A204.1 (cell line): ENCODE measurements around the gene TPP1.

ENCODE experiments used
- FAIRE-seq: peaks from 2 replicates; lab custom pipeline; 2012; peaks lifted over from hg19 to GRCh38; lab: Jason Lieb, UNC

Gene TPP1

GRCh38 chr11:6587360-6587953 is 31.8 kb downstream of the TPP1 start:
- no peak for FAIRE-seq

GRCh38 chr11:6586434-6587359 is 32.5 kb downstream of the TPP1 start:
- FAIRE-seq: no peak

- no peak for FAIRE-seq
Observed at GRCh38 chr11:6584528-6584927, 34.7 kb downstream of the TPP1 start.

- FAIRE-seq: no peak
Observed at GRCh38 chr11:6583584-6583983, 35.6 kb downstream of the TPP1 start.

GRCh38 chr11:6579681-6580080 is 39.5 kb downstream of the TPP1 start:
- no peak for FAIRE-seq

- no peak for FAIRE-seq
Observed at GRCh38 chr11:6578134-6578533, 41.1 kb downstream of the TPP1 start.

- no peak for FAIRE-seq
Observed at GRCh38 chr11:6576471-6577373, 42.5 kb downstream of the TPP1 start.

GRCh38 chr11:6574816-6575715 is 44.2 kb downstream of the TPP1 start:
- FAIRE-seq: no peak

- no peak for FAIRE-seq
Observed at GRCh38 chr11:6572215-6572614, 47.0 kb downstream of the TPP1 start.

- FAIRE-seq: no peak
Observed at GRCh38 chr11:6571434-6572008, 47.7 kb downstream of the TPP1 start.

- no peak for FAIRE-seq
Observed at GRCh38 chr11:6570691-6571427, 48.4 kb downstream of the TPP1 start.

- FAIRE-seq: no peak
Observed at GRCh38 chr11:6569706-6570105, 49.5 kb downstream of the TPP1 start.

- FAIRE-seq: no peak
Observed at GRCh38 chr11:6568191-6568918, 50.9 kb downstream of the TPP1 start.

- no peak for FAIRE-seq
Observed at GRCh38 chr11:6567371-6567745, 51.9 kb downstream of the TPP1 start.

GRCh38 chr11:6566704-6567370 is 52.4 kb downstream of the TPP1 start:
- FAIRE-seq: no peak

GRCh38 chr11:6565988-6566703 is 53.1 kb downstream of the TPP1 start:
- no peak for FAIRE-seq

- FAIRE-seq: no peak
Observed at GRCh38 chr11:6565325-6565724, 53.9 kb downstream of the TPP1 start.

GRCh38 chr11:6563667-6564066 is 55.6 kb downstream of the TPP1 start:
- FAIRE-seq: no peak
